Measurements from ENCODE around the gene THBS3. TPM values are rescaled to one million over a fixed set of nuclear protein-coding genes. Genes with fewer than 3 reads are reported as not detected.

THBS3 gene
- total RNA-seq = 8.5 and 9.1 TPM in 2 replicates

DNA sequence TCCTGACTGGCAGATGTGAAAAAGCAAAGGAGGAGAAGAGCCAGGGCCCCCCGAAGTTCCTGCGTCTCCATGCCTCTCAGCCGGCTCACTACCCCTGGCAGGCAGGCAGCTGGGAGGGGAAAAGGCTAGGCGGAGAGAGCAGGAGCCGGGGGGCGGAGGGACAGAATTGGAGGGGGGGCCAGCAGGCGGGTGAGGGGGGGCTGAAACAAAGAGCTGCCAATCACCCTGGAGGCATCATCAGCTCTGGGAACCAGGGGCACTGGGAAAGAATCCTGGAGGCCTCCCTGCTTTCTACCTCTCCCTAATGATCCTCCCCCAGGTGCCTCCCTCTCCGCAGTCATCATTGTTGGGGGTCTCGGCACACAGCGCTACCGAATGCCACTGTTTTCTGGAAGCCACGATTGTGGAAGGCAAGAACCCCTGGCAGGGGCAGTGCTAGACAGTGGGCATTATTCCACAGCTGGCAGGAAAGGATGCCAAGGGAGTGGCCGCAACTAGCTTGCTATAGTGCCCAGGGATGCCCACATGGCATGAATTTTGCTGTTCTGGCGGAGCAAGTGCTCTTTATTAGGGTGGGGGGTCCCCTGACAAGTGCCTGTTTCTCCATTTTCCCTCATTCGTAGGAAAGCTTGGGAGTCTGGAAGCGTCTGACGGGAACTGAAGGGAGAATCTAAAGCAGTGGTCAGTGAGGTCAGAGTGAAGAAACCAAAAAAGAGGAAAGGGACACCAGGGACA lies at the start of gene THBS3:
THBS3 (minus strand) TSS at position 92 of the 735 bp plus-strand sequence; CDS start at position 71, 21 bp downstream.

DNA sequence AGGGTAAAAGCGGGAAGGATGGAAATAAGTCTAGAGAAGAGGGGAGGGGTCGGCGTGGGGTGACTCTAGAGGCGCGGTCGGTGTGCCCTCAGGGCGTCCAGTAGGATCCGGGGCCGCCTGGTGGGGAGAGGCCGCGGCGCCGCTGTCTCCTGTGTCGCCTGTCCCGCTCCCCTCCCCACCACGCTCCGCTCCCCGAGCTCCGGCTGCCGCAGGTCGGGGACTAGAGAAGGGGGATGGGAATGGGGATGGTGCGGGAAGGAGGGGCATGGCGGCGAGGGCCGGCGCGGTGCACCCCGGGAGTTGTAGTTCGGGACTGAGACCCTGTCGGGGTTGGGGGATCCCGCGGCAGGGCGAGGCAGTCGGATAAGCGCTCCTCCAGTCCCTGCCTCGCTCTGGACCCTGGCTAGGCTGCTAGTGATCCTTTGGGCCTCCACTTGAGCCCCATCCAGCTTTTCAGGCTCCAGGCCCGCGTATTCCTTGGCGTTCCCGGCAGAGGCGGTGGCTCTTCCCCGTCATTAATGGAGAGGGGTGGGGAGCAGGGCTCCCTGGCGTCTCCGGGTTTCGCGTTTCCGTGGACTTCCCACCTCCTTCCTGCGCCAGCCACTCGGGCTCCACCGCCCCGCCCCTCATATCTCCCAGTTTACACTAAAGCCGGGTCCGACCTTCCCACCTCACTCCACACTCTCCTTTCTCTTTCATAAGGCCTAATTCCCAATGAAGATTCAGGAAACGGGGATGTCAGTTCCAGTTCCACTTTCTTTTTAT lies 47.7 kb upstream of the THBS3 start, which contains the start of gene ENTREP3:
ENTREP3 (minus strand) TSS at position 241 of the 765 bp plus-strand sequence. CDS start 606 bp downstream, outside the sequence.

DNA sequence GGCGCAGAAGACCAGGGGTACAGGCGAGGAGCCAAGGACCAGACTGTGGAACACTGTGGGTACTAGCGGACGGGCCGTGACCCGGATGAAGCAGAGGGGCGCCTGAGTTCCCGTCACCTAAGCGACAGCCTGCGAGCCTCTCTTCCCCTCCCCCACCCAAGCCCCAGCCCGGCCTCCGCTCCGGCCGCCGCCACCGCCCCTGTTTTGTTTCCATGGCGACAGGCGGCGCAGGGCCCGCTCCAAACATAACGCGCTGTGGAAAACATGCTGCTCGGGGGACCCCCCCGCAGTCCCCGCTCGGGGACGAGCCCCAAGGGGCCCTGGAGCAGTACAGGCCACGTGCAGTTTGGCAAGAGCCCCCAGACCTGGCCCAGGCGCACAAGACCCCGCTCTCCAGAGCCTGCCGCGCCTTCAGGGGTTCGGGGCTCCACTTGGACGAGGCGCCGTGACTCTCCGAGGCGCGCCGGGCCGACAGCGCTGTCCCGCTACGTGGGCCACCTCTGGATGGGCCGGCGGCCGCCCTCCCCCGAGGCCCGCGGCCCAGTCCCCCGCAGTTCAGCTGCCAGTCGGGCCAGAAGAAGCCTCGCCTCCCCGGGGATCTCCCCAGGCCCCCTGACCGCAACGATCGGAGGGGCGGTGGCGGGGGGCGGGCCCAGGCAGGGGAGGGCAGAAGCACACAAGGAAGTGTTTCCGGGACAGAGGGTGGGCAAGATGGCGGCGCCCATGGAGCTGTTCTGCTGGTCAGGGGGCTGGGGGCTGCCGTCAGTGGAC lies 1.0 kb upstream of the THBS3 start, which contains the start of gene MTX1:
MTX1 (plus strand) TSS at position 155 of the 771 bp plus-strand sequence; CDS start at position 265, 110 bp downstream.

DNA sequence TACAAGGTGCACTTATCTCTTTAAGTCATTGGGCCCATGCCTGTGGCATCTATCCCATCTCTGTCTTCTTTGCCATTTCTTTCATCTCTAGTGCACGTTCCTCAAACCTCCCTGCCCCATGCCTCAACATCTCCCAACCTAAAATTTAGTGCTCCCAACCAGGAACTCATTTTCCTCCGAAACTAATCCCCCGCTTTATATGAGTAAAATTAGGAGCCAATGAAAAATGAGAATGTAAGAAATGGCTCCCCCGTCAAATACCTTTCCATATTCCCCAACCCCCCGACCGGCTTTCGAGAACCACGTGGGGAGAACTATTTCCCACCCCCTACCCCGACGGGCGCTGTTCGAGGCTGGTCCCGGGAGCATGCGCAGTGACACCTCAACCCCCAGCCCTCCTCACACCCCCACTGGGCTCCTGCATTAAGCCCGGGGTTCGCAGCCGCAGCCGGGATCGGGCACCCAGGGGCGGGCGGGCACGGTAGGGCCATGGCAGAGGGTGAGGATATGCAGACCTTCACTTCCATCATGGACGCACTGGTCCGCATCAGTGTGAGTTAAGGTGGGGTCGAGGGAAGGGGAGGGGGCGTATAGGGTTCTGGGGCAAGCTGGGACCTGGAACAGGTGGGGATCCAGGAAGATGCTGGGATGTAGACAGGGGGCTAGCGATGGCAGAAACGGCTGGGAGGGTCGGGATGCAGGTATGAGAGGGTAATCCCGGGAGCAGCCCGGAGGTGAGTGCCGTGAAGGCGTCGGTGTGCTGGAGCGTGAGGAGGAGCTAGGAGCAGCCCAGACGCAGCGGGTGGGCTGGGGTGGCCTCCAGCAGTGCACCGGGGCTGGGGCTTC lies 34.0 kb downstream of the THBS3 start, which contains the start of gene TRIM46:
TRIM46 (plus strand) TSS at position 372 of the 846 bp plus-strand sequence; CDS start at position 490, 118 bp downstream.

DNA sequence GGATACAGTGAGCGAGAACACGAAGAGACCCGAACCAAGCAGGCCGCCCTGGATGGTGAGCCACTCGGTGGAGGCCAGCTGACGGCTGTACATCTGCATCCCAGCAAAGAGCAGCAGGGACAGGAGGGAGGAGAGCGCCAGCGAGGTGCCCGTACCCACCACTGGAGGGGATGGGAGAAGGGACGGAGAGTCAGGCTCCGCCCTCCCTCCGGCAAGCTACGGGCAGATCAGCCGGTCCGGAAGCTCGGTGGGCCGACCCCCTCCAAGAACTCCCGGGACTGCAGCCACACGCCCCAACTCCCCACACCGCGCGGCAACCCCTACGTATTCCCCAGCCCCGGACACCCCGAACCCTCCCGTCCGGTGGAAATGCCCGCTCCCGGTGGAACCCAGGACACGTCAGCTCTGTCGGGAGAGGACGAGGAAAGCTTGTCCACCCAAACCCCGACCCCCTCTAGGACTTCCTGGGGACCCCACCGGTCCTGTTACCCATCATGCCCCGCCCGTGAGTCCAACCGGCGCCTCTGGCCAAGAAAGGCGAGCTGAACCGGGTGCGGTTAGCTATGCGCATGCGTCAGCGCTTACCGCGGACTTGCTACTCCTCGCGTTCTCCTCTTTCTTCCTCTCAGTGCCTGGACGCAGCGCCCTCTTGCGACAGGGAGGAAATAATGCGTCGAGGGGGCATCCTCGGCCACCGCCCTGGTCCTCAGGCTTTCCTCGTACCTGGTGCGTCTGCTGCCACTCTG lies 34.8 kb downstream of the THBS3 start, which contains the start of gene KRTCAP2:
KRTCAP2 (minus strand) TSS at position 573 of the 746 bp plus-strand sequence; CDS start at position 493, 80 bp downstream.

Small RNAs within 50 kb of the gene (small RNA-seq; reads per million reads assigned to genes)
- gene HMGN2P18 = not detected

Other genes with a start within 250 kb of the THBS3 start
- 11.3 and 12.6 TPM in 2 replicates for gene PYGO2, start 246.1 kb downstream of the THBS3 start, total RNA-seq
- 248 and 273 TPM in 2 replicates for gene SHC1, start 237.2 kb downstream of the THBS3 start, total RNA-seq
- 116 and 126 TPM in 2 replicates for gene CKS1B, start 233.2 kb downstream of the THBS3 start, total RNA-seq
- 21.6 and 22.3 TPM in 2 replicates for gene FLAD1, start 224.6 kb downstream of the THBS3 start, total RNA-seq
- 0.40 TPM in 1 of 2 replicates, not detected in the other for gene LENEP, start 214.3 kb downstream of the THBS3 start, total RNA-seq
- gene ZBTB7B, start 205.1 kb downstream of the THBS3 start, total RNA-seq = 10.2 and 15.0 TPM in 2 replicates
- 0.29 TPM in 1 of 2 replicates, not detected in the other for gene DCST2, start 174.1 kb downstream of the THBS3 start, total RNA-seq
- not detected in 2 replicates for gene DCST1, start 174.1 kb downstream of the THBS3 start, total RNA-seq
- gene ADAM15, start 156.6 kb downstream of the THBS3 start, total RNA-seq = 172 and 268 TPM in 2 replicates
- 4.0 and 7.0 TPM in 2 replicates for gene EFNA4, start 144.2 kb downstream of the THBS3 start, total RNA-seq
- 0.66 and 1.9 TPM in 2 replicates for gene EFNA3, start 129.1 kb downstream of the THBS3 start, total RNA-seq
- gene EFNA1, start 80.0 kb downstream of the THBS3 start, total RNA-seq = 30.5 and 45.1 TPM in 2 replicates
- 24.3 and 39.1 TPM in 2 replicates for gene SLC50A1, start 72.0 kb downstream of the THBS3 start, total RNA-seq
- 23.7 and 37.9 TPM in 2 replicates for gene DPM3, start 67.4 kb downstream of the THBS3 start, total RNA-seq
- gene KRTCAP2, start 34.6 kb downstream of the THBS3 start, total RNA-seq = 77.7 and 105 TPM in 2 replicates
- gene TRIM46, start 34.0 kb downstream of the THBS3 start, total RNA-seq = 5.7 and 7.2 TPM in 2 replicates
- gene MTX1, start 798 bp upstream of the THBS3 start, total RNA-seq = 36.7 and 43.9 TPM in 2 replicates
- gene ENTREP3, start 47.6 kb upstream of the THBS3 start, total RNA-seq = 11.8 and 15.3 TPM in 2 replicates
- 36.3 and 45.4 TPM in 2 replicates for gene SCAMP3, start 54.5 kb upstream of the THBS3 start, total RNA-seq
- gene CLK2, start 65.6 kb upstream of the THBS3 start, total RNA-seq = 33.8 and 34.6 TPM in 2 replicates
- gene HCN3, start 69.6 kb upstream of the THBS3 start, total RNA-seq = 0.40 and 0.65 TPM in 2 replicates
- gene PKLR, start 93.5 kb upstream of the THBS3 start, total RNA-seq = not detected in 2 replicates
- 391 and 487 TPM in 2 replicates for gene FDPS, start 101.0 kb upstream of the THBS3 start, total RNA-seq
- gene RUSC1, start 113.0 kb upstream of the THBS3 start, total RNA-seq = 13.7 and 19.6 TPM in 2 replicates

All from thoracic aorta endothelial cell (primary cell).